ENCODE results near the gene SSBP3. TPM values are rescaled to one million over a fixed set of nuclear protein-coding genes. Genes with fewer than 3 reads are reported as not detected.

SSBP3 gene
- total and polyA plus RNA-seq, 2 experiments from 2014 or later: 6.2 to 19.9 TPM

DNA sequence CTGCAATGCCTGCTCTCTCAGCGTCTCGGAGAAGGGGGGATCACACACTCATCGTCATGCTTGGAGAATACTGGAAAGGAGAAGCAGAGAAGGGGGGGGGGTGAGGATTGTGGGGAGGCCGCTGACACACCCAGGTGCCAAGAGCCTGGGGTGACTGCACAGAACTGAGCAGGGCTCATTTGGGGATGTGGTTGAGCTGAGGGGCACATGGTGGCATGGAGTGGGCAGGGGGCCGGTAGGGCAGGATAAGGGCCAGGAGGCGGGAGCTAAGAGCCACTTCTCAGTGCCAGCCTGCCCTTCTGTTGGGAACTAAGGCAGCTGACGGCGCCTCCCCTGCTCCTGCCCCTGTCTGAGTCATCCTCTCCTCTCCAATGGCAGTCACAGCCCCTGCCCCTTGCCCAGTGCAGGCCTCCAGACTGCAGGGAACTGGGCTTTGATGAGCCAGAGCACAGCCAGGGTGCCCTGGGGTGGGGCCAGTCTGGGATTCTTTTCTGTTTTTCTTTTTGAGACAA is 179.0 kb downstream of the SSBP3 start:
- Histone ChIP-seq H3K4me1 (ENCODE audit: insufficient read depth) (peaks cover 25% of the 10 kb centered on the region), H3F3A (ENCODE audit: insufficient read depth) (peaks cover 15% of the 10 kb centered on the region; the same call in 1 of the 2 replicates), H2AFZ (no peak overlapping the region), H3K4me2 (ENCODE audit: unreplicated experiment) (peak overlapping the region; percentile 22), H3K27ac (peak overlapping the region; percentile 66), H3K27me3 (replicated peaks; ENCODE audit: insufficient read depth) (no peaks in the 10 kb centered on the region), H3K9me2 (ENCODE audit: insufficient read depth) (no peaks in the 10 kb centered on the region), H3K9ac (peak overlapping the region; percentile 36), H4K20me1 (ENCODE audit: insufficient read depth) (no peaks in the 10 kb centered on the region), H3K4me3 (peak overlapping the region; percentile 11; the same call in 1 of the 2 replicates), H3K9me3 (ENCODE audit: low read depth) (no peaks in the 10 kb centered on the region), H3K36me3 (ENCODE audit: low read depth) (no peaks in the 10 kb centered on the region), H3K79me2 (ENCODE audit: insufficient read depth) (no peaks in the 10 kb centered on the region)
- DNase-seq: peak; percentile 91
- 2 to 10% methylated on average over 7 to 8 of the region's 8 CpGs for WGBS, 2 experiments (ENCODE audit: low coverage in 1 of 2, low lambda C conversion rate in 2 of 2, missing lambda C conversion rate in 2 of 2)
- TF ChIP-seq EZH2 (IDR thresholded peaks at IDR 0.05; ENCODE audit: insufficient read depth, poor library complexity, severe bottlenecking) (no peak), EZH2phosphoT487 (IDR thresholded peaks at IDR 0.05; ENCODE audit: insufficient read depth, low read depth) (no peak)
- in situ Hi-C loops (cut with MboI): no loop called here

- Histone ChIP-seq H3K79me2 (ENCODE audit: insufficient read depth) (no peaks in the 10 kb centered on the region), H3K27ac (0 out of 2 replicates have a peak overlapping the region, but pooled peaks have one; percentile 66), H3K9me2 (ENCODE audit: insufficient read depth) (no peaks in the 10 kb centered on the region), H4K20me1 (ENCODE audit: insufficient read depth) (no peaks in the 10 kb centered on the region), H3K9me3 (ENCODE audit: low read depth) (no peaks in the 10 kb centered on the region), H3K27me3 (replicated peaks; ENCODE audit: insufficient read depth) (no peaks in the 10 kb centered on the region), H3F3A (ENCODE audit: insufficient read depth) (peaks cover 12% of the 10 kb centered on the region), H3K4me1 (ENCODE audit: insufficient read depth) (peaks cover 25% of the 10 kb centered on the region), H3K9ac (peak overlapping the region; percentile 36; the same call in 1 of the 2 replicates), H3K36me3 (ENCODE audit: low read depth) (no peaks in the 10 kb centered on the region), H2AFZ (no peak overlapping the region), H3K4me3 (no peak overlapping the region), H3K4me2 (ENCODE audit: unreplicated experiment) (no peak overlapping the region)
- DNase-seq: no peak
- TF ChIP-seq EZH2phosphoT487 (IDR thresholded peaks at IDR 0.05; ENCODE audit: insufficient read depth, low read depth) (no peak), EZH2 (IDR thresholded peaks at IDR 0.05; ENCODE audit: insufficient read depth, poor library complexity, severe bottlenecking) (no peak)
- 83 to 84% methylated on average over 20 of the region's 20 CpGs for WGBS, 2 experiments (ENCODE audit: low coverage in 1 of 2, low lambda C conversion rate in 2 of 2, missing lambda C conversion rate in 2 of 2)
- in situ Hi-C loops (cut with MboI): no loop called here
Observed at GRCh38 chr1:54225986-54226559, 180.1 kb downstream of the SSBP3 start.

GRCh38 chr1:54225378-54225777 is 180.8 kb downstream of the SSBP3 start:
- WGBS, 2 experiments (ENCODE audit: low coverage in 1 of 2, low lambda C conversion rate in 2 of 2, missing lambda C conversion rate in 2 of 2): 91 to 92% methylated on average over 6 of the region's 6 CpGs
- Histone ChIP-seq H3K4me1 (ENCODE audit: insufficient read depth) (peaks cover 27% of the 10 kb centered on the region), H3K9me3 (ENCODE audit: low read depth) (no peaks in the 10 kb centered on the region), H3K27ac (no peak overlapping the region), H3K9me2 (ENCODE audit: insufficient read depth) (no peaks in the 10 kb centered on the region), H3K4me3 (no peak overlapping the region), H3K4me2 (ENCODE audit: unreplicated experiment) (no peak overlapping the region), H3K27me3 (replicated peaks; ENCODE audit: insufficient read depth) (no peaks in the 10 kb centered on the region), H3F3A (ENCODE audit: insufficient read depth) (peaks cover 12% of the 10 kb centered on the region), H3K79me2 (ENCODE audit: insufficient read depth) (no peaks in the 10 kb centered on the region), H3K36me3 (ENCODE audit: low read depth) (no peaks in the 10 kb centered on the region), H3K9ac (no peak overlapping the region), H2AFZ (no peak overlapping the region), H4K20me1 (ENCODE audit: insufficient read depth) (no peaks in the 10 kb centered on the region)
- in situ Hi-C loops (cut with MboI): no loop called here
- no peak for DNase-seq
- no peak for TF ChIP-seq EZH2 (IDR thresholded peaks at IDR 0.05; ENCODE audit: insufficient read depth, poor library complexity, severe bottlenecking)
- TF ChIP-seq EZH2phosphoT487 (IDR thresholded peaks at IDR 0.05; ENCODE audit: insufficient read depth, low read depth): no peak

GRCh38 chr1:54224233-54224632 is 182.0 kb downstream of the SSBP3 start:
- TF ChIP-seq EZH2phosphoT487 (IDR thresholded peaks at IDR 0.05; ENCODE audit: insufficient read depth, low read depth) (no peak), EZH2 (IDR thresholded peaks at IDR 0.05; ENCODE audit: insufficient read depth, poor library complexity, severe bottlenecking) (no peak)
- H3K27me3 ChIP-seq (replicated peaks; ENCODE audit: insufficient read depth): no peaks in the 10 kb centered on the region
- H3K4me3 ChIP-seq: no peak overlapping the region
- no peak overlapping the region for H3K4me2 ChIP-seq (ENCODE audit: unreplicated experiment)
- H2AFZ ChIP-seq: no peak overlapping the region
- H3K27ac ChIP-seq: no peak overlapping the region
- 85 to 94% methylated on average over 6 of the region's 6 CpGs for WGBS, 2 experiments (ENCODE audit: low coverage in 1 of 2, low lambda C conversion rate in 2 of 2, missing lambda C conversion rate in 2 of 2)
- H3F3A ChIP-seq (ENCODE audit: insufficient read depth): peaks cover 20% of the 10 kb centered on the region
- DNase-seq: no peak
- H3K9me3 ChIP-seq (ENCODE audit: low read depth): no peaks in the 10 kb centered on the region
- H3K36me3 ChIP-seq (ENCODE audit: low read depth): no peaks in the 10 kb centered on the region
- H4K20me1 ChIP-seq (ENCODE audit: insufficient read depth): no peaks in the 10 kb centered on the region
- no peaks in the 10 kb centered on the region for H3K79me2 ChIP-seq (ENCODE audit: insufficient read depth)
- H3K9me2 ChIP-seq (ENCODE audit: insufficient read depth): no peaks in the 10 kb centered on the region
- in situ Hi-C loops (cut with MboI): no loop called here
- H3K4me1 ChIP-seq (ENCODE audit: insufficient read depth): peaks cover 34% of the 10 kb centered on the region
- no peak overlapping the region for H3K9ac ChIP-seq
